Right renal pelvis (tissue), 4 donors: ENCODE results near the gene PKNOX2. TPM values are rescaled to one million over a fixed set of nuclear protein-coding genes. Genes with fewer than 3 reads are reported as not detected.

ENCODE experiments used
- DNase-seq, 4 donors: peaks; one replicate each; pipeline ENCODE4 v3.0.0-alpha.2; 2013; ENCODE audit warnings: low read depth in 4 of 4, low spot score in 3 of 4, missing footprints in 1 of 4
- polyA plus RNA-seq, 4 donors: library from polyadenylated mRNA; unstranded; fragments of 120-200 nt; gene quantifications; one replicate each; pipeline ENCODE4 v1.2.1, GENCODE V29; 2013; ENCODE audit not compliant: insufficient read length in 4 of 4

PKNOX2 gene
- polyA plus RNA-seq, 4 donors: 13.2 to 14.5 (median 13.4) TPM

DNA sequence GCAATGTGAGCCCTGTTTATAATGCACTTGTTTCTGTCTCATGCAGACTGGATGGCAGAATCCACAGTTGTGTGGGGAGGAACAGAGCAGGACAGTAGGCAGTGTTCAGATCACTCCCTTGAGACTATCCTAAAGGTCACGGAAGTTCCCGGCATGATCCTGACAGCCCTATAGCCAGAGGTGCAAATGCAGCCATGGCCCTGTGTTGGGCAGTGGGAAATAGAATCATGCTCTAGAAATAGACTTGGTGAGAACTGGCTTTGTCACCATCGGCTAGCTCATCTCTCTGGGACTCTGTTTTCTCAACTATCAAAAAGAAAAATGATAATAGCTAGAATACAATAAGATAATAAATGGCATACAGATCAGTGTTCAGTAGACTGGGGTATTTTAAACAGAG lies 208.4 kb downstream of the PKNOX2 start:
- no peak for DNase-seq

DNA sequence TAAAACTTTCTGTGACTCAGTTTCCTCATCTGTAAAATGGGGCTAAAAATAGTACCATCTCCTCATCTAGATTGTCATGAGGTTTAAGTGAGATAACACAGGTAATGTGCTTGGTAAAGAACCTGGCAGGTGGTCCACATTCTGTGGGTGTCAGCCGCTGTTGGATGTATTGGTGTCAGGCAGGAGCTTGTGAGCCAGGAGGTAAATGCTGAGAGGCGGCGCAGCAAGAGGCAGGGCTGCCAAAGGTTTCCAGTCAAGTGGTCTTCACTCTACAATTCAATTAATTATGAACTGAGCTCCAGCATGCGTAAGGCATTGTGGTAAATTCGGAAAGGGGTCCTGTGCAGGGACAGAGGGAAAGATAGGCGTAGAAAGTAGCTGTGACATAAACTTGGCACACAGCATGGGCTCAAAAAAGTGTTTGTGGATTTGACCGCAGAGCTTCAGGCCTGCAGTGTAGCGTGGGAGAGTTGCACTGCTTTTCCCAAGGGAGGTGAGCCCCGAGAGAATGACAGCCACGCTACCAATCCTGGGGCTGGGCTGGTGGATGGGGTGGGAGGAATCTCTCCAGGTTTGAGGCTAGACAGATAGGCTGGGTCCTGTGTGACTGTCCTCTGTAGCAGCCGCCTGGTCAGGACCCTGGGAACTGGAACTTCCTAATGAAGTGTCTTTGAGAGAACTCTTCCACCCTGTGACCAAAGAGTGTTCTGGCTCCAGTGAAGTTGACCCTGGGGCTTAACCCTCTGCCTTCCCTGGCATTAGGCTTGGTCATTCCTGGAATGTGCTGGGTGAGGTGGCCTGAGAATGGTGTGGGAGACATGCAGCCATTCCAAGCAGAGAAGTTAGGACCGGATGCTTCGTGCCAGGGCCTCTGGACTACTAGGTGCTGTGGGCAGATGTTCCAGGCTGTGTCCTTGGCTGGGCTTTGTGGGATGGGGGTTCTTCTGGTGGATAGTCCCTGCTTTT lies 209.2 kb downstream of the PKNOX2 start:
- no peak for DNase-seq

DNA sequence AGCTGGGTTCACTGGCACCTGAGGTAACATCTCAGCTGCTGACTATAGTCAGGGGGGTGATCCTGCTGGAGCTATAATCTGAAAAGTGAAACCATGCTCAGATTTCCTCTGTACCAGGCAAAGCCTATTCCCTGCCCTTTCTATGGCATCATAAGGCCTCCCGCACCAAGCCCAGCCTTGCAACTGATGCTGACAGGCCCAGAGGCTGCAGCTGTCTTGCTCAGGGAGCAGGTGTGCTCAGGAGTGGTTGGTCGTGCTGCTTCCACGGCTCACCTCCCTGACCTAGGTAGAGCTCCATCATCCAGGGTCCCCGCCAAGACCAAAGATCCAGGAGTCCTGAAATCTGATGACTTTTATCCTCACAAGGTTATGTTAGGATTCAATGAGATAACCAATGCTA lies 209.8 kb downstream of the PKNOX2 start:
- DNase-seq: no peak

DNA sequence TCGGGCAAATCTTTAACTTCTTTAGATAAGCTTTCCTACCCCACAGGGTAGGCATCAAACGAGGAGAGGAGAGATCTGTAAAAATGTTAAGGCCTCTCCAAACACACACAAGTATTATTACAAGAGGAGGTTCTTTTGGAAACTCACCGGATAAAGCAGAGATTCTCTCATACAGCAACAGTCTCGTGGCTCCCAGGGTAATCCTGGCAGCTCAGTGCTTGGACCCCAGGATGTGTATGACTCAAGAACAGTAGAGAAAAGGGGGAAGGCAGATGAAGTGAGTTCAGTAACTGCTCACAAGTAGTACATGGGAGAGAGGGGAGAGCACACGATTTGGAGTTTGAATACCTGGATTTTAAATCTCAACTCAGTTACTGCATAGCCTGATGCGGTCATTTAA lies 210.6 kb downstream of the PKNOX2 start:
- DNase-seq: no peak

DNA sequence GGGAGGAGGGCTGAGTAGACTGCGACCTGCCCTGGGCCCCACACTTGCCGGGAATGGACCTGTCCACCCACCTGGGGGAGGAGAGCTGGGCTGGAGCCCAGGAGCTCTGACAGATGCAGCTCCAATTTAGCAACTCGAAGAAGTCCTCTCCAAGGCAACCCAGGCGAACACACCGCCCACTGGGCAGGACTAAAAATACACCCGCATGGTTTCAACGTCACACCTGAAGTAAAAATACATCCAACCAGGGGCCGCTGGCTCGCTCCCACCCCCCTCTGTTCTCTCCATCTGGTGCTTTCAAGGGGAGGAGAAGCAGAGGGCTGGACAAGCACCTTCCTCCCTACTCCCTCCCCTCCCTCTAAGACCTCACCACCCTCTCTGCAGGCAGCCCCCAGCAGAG lies 211.6 kb downstream of the PKNOX2 start:
- DNase-seq: peak in 2 of 4 donors; percentile 63 to 67

DNA sequence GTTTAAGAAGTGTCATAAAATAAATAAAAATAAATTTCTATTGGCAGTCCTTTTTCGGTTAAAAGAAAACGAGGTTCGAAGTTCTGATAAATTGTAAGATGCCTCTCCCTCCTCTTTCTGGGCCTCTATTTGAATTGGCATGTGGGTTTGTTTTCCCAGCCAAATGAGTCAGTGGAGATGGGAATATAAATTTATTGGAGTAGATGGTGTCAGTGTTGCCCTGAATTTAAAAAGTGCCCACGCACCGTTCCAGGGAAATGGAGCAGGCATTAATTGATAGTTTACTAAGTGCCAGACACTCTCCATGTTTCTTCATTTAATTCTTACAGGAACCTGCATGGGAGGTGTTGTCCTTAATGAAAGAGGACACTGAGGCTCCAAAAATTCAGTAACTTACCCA lies 212.3 kb downstream of the PKNOX2 start:
- DNase-seq: no peak

DNA sequence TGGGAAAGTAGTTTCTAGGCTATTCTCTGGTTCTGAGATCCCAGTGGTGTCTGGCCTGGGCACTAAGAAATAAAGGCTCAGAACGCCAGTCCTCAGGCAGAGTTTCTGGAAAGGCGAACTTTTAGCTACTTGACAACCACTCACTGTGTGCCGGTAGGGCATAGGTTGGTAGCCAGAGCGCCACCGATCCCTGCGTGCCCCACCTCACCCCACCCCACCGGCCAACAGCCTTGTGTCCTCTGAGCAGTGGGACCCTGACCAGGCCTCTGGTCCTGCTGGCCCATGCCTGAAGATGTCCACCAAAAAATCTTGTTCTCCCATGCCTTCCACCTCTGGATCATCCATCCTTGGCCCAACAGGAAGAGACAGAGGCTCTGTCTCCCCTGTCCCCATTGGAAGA lies 213.5 kb downstream of the PKNOX2 start:
- no peak for DNase-seq

DNA sequence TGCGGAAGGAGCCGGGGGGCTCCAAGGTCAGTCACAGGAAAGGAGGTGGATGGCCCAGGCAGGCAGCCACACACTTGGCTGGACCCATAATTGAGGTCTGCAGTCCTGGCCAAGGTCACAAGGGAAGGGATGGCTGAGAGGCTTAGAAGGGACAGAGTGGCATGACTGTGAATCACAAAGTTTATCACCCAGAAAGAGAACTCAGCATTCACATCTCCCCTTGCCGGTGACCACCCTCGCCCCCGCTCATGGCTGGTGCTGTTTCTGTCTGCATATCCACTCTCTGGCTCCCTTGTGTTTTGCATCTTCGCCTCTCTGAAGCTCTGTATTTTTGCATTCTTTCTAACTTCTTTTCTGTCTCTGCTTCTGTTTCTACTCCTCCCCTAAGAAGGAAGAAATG lies 214.0 kb downstream of the PKNOX2 start:
- DNase-seq: no peak

DNA sequence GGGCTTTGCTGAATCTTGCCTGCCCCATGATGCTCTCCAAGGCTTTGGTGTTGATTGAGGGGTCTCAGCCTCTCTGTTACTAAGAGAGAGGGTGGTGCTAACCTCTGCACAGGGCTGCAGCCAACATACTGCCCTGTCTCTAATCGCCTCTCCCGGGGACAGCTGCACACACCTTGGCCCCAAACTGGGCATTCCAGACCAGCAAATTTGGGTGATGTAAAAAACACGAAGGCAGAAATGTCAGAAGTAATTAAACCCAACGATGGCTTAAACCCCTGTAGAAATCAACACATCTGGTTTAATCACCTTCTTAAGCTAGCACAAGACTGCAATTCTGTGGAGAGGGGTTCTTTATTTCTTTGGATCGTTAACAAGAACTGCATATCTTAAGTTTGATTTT lies 215.0 kb downstream of the PKNOX2 start:
- DNase-seq: no peak

DNA sequence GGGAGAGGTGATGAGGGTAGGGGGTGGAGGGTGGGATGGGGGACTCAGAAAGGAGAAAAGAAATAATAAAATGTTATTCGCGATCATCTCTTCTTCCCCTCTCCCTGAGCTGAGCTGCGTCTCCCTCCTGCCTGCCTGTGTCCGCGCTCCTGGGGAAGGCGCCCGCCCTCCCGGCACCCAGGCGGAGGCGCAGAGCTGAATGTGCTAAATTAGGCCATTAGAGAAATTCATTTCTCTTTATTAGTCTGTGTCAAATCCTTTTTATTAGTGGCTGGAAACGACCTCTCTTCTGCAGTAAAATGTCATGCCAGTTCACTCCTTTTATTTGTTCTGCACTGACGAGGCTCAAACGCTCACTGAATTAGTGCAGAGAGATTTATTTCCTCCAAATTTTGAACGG lies 215.4 kb downstream of the PKNOX2 start:
- DNase-seq: no peak

DNA sequence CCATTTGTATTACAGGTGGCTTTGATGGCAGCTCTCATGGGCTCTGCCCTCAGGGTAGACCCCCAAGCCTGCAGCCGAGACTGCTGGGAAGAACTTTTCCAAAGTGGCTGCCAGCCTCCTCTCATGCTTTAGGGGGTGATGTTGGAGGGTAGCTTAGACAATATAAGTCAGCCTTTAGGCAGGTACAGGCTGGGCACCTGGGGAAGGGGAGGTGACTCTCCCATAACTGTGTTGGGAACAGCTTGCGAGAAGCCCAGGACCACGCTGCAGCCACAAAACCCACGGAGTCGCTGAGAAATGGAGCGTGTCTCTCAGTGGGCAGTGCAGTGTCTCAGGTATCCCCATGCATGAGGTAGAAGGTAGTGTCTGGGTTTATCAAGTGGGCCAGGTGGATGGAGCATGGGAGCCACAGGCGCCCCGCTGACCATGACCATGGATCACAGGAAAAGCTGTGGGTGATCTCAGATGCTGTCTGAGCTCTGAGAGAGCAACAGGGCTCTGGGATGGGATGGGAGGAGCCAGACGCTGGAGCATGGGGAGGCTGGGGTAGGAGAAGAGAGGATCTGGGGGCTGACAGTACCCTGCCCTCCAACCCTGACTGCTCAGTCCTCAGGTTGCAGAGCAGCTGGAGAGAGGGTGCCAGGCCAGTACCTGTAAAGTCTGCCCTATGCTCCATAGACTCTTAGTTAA lies 216.3 kb downstream of the PKNOX2 start:
- no peak for DNase-seq

DNA sequence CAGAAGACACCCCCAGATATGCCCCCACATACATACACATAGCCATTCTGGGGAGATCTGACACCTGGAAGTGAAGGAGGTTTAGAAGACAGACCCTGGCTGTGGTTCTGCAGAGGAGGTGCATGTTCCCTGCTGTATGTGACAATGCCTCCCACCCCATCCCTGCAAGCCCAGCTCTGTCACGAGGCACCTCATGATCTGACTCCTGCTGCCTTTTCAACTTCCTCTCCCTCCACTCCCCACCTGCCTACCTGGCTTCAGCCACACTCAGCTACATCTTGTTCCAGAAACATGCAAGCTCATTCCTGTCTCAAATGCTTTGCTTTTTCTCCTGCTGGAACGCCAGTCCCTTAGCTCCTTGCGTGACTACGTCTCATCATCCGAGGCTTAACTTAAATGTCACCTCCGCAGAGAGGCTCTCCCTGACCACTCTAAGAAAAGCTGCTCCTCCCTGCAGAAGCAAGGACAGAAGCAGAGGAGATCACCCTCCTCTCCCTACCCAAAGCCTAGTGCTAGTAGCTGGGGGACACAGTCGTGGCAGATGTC lies 217.0 kb downstream of the PKNOX2 start:
- DNase-seq: no peak

DNA sequence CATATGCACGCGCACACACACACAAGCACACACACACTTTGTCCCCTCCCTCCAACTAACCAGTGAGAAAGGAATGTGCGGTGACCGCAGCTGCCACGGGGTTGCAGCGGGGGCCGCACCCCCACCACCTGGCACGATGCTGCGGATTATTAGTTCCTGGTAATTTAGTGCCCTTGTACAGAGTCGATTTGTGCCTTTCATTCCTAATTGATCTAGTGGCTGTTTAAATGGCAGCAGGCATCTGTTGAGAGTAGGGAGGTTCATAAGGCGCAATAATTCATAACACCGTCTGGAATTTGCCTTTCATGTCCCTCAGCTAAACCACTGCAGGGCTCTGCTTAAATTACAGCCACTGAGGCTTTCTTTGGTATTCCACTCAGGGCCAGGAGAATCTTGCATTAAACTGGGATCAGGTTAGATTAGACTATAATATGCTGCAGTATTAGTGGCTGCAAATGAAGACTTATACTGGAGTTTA lies 217.8 kb downstream of the PKNOX2 start:
- DNase-seq: no peak

DNA sequence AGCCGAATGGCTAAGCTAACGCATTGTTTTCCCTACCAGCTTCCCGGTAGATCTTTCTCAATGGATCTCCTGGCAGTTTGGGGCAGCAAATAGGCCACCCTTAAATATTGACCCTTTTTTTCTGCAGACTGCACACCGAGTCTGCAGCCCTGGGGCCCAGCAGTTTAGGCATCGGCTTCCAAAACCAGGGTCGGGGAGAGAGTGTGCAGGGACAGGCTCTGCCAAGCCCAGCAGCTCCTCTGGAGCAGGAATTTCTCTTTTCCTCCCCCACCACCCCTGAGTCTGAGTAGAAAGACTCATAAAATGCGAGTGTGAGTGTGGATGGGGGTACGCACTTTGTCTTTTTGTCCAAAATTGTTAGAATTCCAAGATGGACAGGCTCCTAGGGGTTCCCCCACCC lies 218.3 kb downstream of the PKNOX2 start:
- DNase-seq: no peak

DNA sequence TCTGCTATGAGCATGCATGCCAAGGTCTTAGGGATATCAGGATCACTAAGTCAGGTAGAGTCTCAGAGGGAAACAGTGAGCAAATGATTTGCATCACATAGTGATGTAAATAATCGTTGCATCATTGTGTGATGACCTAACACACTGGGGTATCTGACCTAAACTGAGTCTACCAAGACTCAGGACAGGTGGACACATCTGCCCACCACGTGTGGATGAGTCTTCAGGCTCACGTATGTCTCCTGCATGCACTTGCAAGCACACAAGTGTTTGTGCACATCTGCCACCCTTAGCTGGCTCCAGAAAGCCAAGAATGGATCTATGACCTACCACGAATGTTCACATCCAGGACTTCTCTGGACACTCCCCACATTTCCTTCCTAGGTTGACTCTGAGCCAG lies 220.3 kb downstream of the PKNOX2 start:
- DNase-seq: no peak

DNA sequence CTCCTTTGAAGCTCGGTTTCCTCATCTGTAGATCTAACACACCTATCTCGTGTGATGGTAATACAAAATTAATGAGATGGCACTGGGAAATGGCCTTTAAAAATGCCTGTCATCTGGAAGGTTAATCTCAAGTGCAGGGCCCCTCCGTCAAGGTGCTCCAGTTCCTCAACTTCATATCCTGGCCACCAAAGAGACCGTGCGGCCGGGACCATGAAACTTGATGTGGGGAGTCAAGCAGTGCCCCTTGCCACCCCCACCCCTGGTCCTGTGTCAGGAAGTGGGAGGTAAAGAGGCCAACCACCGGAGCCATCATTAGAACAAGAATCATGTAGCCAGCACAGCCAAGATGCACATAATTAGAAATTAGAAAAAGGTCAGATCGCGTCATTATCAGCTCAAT lies 223.3 kb downstream of the PKNOX2 start:
- DNase-seq: no peak

DNA sequence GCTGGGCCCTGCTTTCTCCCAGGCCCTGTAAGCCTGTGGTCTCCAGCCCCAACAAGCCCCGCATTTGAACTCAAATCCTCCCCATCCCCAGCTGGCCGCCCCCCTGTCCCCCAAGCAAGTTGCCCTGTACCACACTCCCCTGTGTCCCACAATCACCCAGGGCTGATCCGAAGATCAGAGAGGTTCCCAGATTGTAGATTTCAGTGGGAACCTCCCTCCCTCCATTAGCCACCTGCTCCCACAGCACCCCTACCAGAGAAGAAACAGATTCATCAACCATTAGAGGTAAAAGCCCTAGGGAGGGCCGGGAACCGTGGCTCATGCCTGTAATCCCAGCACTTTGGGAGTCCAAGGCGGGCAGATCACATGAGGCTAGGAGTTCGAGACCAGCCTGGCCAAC lies 224.1 kb downstream of the PKNOX2 start:
- no peak for DNase-seq

DNA sequence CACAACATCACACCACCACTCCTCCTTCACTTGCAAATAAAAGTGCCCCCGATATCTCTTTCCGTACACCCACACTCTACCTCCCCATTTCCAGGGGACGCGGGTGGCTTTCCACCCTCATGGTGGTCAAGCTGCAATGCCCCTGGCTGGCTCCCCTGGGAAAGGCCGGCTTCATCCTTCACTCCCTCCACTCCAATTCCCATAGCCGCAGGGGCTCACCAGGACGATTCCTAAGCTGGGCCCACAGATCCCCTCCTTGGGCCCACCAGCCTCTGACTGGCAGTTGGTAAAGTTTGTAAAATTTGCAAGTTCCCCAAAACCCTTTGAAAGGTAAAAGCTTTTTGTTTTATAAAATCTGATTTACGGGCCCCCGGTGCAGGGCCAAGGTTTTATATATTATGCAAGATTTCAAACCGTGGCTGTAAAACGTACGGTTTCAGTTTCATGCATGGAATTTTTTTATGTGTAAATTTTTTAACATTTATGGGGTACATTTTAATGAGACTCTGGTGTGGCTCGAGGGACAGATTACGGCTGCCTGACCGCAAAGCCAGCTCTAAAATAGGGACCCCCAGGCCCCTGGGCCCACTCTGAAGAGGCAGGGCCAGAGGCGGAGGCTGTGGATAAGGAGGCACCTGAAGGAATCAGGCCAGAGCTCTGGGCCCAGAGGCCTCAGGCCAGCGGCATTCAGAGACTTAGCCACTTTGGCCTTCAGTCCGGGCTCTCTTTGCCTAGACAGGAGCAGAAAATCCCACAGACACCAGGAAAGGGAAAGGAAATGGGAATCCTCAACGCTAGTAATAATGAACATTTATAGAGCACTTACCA lies 225.0 kb downstream of the PKNOX2 start:
- DNase-seq: no peak

DNA sequence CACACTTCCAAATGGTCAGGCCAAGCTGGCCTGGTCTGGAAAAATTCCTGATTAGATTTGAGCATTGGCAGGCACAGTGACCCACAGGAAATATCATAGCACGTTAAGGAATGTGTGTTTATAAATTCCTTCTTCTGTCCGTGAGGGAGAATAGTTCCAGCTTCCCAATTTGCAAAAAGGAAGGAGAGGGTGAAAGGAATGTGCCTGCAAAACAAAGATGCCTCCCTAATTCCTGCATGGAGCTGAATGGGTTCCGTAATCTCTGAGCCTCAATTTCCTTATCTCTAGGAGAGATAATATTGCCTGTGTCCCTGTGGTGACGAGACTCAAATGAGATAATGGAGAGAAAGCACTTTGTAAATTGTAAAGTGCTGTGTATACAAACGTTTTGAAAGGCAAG lies 226.4 kb downstream of the PKNOX2 start:
- DNase-seq: no peak

DNA sequence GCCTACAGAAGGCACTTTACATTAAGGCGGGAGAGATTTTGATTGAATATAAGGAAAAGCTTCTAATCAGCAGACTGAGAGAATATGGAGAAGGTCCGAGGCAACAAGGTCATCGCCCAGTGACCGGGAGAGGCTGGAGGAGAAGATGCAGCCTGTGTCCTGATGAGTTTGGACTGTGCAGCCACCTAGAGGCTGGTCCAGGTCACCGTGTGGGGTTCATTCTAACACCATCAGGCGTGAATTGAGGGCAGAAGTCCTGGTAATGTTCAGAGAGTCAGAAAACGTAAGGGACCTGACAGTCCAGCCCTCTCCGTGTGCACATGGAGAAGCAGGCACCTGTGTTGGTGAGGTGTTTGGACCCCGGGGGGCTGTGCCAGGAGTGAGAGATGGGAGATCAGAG lies 228.8 kb downstream of the PKNOX2 start:
- no peak for DNase-seq

DNA sequence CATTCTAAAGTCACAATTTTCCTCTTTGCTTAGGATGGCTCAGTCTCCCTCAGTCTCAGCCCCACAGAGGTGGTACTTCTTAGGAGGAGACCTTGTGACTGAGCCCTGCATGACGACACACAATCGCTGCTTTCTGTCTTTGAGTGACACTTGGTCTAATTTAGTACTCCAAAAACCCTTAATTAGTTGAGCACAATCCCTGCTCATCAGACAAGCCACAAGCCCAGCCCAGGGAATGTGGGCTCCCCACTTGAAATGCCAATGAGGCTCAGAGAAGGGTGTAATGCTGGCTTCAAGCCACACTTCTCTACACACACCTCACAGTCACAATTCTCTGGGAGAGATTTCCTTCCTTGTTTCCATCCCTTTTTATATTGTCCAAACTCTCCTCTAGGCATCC lies 229.7 kb downstream of the PKNOX2 start:
- no peak for DNase-seq
